ENCODE data around the gene PPP1R7. TPM values are rescaled to one million over a fixed set of nuclear protein-coding genes. Genes with fewer than 3 reads are reported as not detected.

Gene PPP1R7
- total and polyA plus RNA-seq, 8 donors, result 21.5 to 38.7 (median 31.5) TPM

GRCh38 chr2:241215421-241215820 is 65.2 kb downstream of the PPP1R7 start:
- peaks cover 0 to 12% (median 10%) of the 10 kb centered on the region in 3 donors for H3K4me1 ChIP-seq
- H3K9me3 ChIP-seq, result no peaks in the 10 kb centered on the region
- 44 to 55% methylated on average over 9 of the region's 9 CpGs for WGBS, 2 donors
- no peak overlapping the region for H3K27ac ChIP-seq
- TF ChIP-seq CTCF (IDR thresholded peaks at IDR 0.05), result no peak
- ATAC-seq (no peak), FAIRE-seq (no peak), DNase-seq (peak in 1 of 6 donors; percentile 17)
- H3K36me3 ChIP-seq, result no peaks in the 10 kb centered on the region
- H3K4me3 ChIP-seq, result no peak overlapping the region
- intact Hi-C loops (cut with DNase I), result no loop called here
- H3K27me3 ChIP-seq, result no peaks in the 10 kb centered on the region

- no peak overlapping the region for H3K27ac ChIP-seq
- no peaks in the 10 kb centered on the region for H3K27me3 ChIP-seq
- intact Hi-C loops (cut with DNase I), result no loop called here
- no peak overlapping the region for H3K4me3 ChIP-seq
- TF ChIP-seq CTCF (IDR thresholded peaks at IDR 0.05), result no peak
- no peaks in the 10 kb centered on the region for H3K9me3 ChIP-seq
- H3K4me1 ChIP-seq, result peaks cover 0 to 12% (median 10%) of the 10 kb centered on the region in 3 donors
- 73 to 76% methylated on average over 13 to 14 of the region's 14 CpGs for WGBS, 2 donors
- ATAC-seq (no peak), FAIRE-seq (no peak), DNase-seq (peak in 2 of 6 donors; percentile 33 to 68)
- no peaks in the 10 kb centered on the region for H3K36me3 ChIP-seq
These were observed 66.0 kb downstream of the PPP1R7 start for GRCh38 chr2:241216211-241216761.

- no peaks in the 10 kb centered on the region for H3K9me3 ChIP-seq
- H3K36me3 ChIP-seq, result no peaks in the 10 kb centered on the region
- H3K27me3 ChIP-seq, result no peaks in the 10 kb centered on the region
- FAIRE-seq, result no peak
- peaks cover 0 to 12% (median 10%) of the 10 kb centered on the region in 3 donors for H3K4me1 ChIP-seq
- TF ChIP-seq CTCF (IDR thresholded peaks at IDR 0.05), result no peak
- ATAC-seq, result peak; percentile 69 to 84 (median 80)
- H3K27ac ChIP-seq, result peak overlapping the region; percentile 76 to 82 (median 81)
- intact Hi-C loops (cut with DNase I), result no loop called here
- 1% methylated on average over 42 to 74 of the region's 77 CpGs for WGBS, 2 donors
- DNase-seq, result peak; percentile 64 to 90 (median 76)
- H3K4me3 ChIP-seq, result peak overlapping the region in 3 of 4 donors; percentile 24 to 51 (median 31)
These were observed 67.2 kb downstream of the PPP1R7 start for GRCh38 chr2:241217320-241218031.

GRCh38 chr2:241218131-241219029 is 68.1 kb downstream of the PPP1R7 start:
- intact Hi-C loops (cut with DNase I), result no loop called here

More at GRCh38 chr2:241218131-241219029, 68.1 kb downstream of the PPP1R7 start:
- ATAC-seq (peak; percentile 39 to 65 (median 48)), FAIRE-seq (no peak), DNase-seq (peak; percentile 45 to 84 (median 60))
- H3K4me1 ChIP-seq, result peaks cover 0 to 12% (median 10%) of the 10 kb centered on the region in 3 donors
- no peak for TF ChIP-seq CTCF (IDR thresholded peaks at IDR 0.05)
- H3K27me3 ChIP-seq, result no peaks in the 10 kb centered on the region
- 1 to 4% methylated on average over 37 to 78 of the region's 83 CpGs for WGBS, 2 donors
- no peaks in the 10 kb centered on the region for H3K36me3 ChIP-seq
- H3K27ac ChIP-seq, result peak overlapping the region in 3 of 4 donors; percentile 19 to 57 (median 22)
- H3K4me3 ChIP-seq, result peak overlapping the region; percentile 30 to 56 (median 34)
- H3K9me3 ChIP-seq, result no peaks in the 10 kb centered on the region
